ENCODE data around the gene OR5T1. TPM values are rescaled to one million over a fixed set of nuclear protein-coding genes. Genes with fewer than 3 reads are reported as not detected.

OR5T1 gene
- total and polyA plus RNA-seq, 2 of the 8 experiments (the other 6 are each of a cell fraction or from before 2014, with no cell fraction given): not detected

DNA sequence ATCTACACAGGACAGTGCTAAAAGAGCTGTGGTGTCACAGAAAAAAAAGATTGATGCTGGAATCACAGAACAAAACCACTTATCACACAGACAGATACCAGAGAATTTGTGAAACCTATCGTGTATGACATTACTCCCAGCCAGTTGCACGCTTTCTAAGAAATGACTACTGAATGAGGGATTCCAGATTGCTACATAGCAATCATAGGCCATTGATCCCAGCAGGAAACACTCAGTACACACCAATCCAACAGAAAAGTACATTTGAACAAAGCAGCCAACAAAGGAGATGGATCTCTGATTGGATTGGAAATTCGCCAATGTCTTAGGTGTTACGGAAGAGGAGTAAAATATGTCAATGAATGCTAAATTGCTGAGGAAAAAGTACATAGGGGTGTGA lies 22.9 kb downstream of the OR5T1 start:
- POLR2A ChIA-PET (ENCODE audit: partially characterized antibody): no interaction called here
- Histone ChIP-seq H2BK12ac (ENCODE audit: low read depth, low read length) (no peak overlapping the region), H4K20me1 (replicated peaks in 1 of 2; ENCODE audit: control insufficient read depth in 1 of 2, insufficient read depth in 2 of 2, low read length in 2 of 2) (no peaks in the 10 kb centered on the region), H3K23me2 (ENCODE audit: low read depth, low read length) (no peaks in the 10 kb centered on the region), H3K14ac (ENCODE audit: insufficient read length) (no peak overlapping the region), H3K4me3 (ENCODE audit: extremely low read depth in 1 of 4, insufficient read depth in 2 of 4, low read depth in 3 of 4, low read length in 4 of 4) (no peak overlapping the region), H4K91ac (replicated peaks; ENCODE audit: insufficient read length, low read length) (no peak overlapping the region), H4K5ac (ENCODE audit: insufficient read length, low read depth, low read length) (no peak overlapping the region), H2BK20ac (ENCODE audit: low read length) (no peak overlapping the region), H3K9me3 (ENCODE audit: insufficient read depth in 2 of 2, low read depth in 1 of 2, low read length in 1 of 2) (no peaks in the 10 kb centered on the region), H2BK120ac (replicated peaks; ENCODE audit: low read depth, low read length) (no peak overlapping the region), H2BK5ac (ENCODE audit: low read depth, low read length) (no peak overlapping the region), H3K56ac (replicated peaks; ENCODE audit: insufficient read length, low read depth, low read length) (no peak overlapping the region), H3K36me3 (ENCODE audit: control insufficient read depth in 2 of 4, insufficient read depth in 4 of 4, low read length in 3 of 4) (no peaks in the 10 kb centered on the region), H3K4me2 (ENCODE audit: insufficient read depth in 1 of 2, low read depth in 2 of 2, low read length in 2 of 2) (no peak overlapping the region), H3K27me3 (replicated peaks in 1 of 4; ENCODE audit: control insufficient read depth in 3 of 4, extremely low read depth in 1 of 4, insufficient read depth in 3 of 4, low read length in 3 of 4) (no peaks in the 10 kb centered on the region), H2BK15ac (ENCODE audit: low read length) (no peak overlapping the region), H3K23ac (ENCODE audit: insufficient read length) (no peak overlapping the region), H2AFZ (ENCODE audit: low read length) (peak overlapping the region; percentile 84), H2AK5ac (ENCODE audit: low read depth, low read length) (no peak overlapping the region), H3K79me1 (ENCODE audit: low read depth, low read length) (no peaks in the 10 kb centered on the region), H3K9ac (replicated peaks in 1 of 4; ENCODE audit: extremely low read depth in 1 of 4, low read depth in 3 of 4, low read length in 3 of 4) (no peak overlapping the region), H4K8ac (ENCODE audit: extremely low read depth, insufficient read depth, low read length) (no peak overlapping the region), H3K18ac (ENCODE audit: extremely low read depth, low read length) (no peak overlapping the region), H3K4ac (replicated peaks; ENCODE audit: insufficient read length, low read depth, low read length) (no peak overlapping the region), H3K27ac (ENCODE audit: low read depth, low read length) (no peak overlapping the region), H3K4me1 (replicated peaks in 1 of 4; ENCODE audit: control insufficient read depth in 3 of 4, insufficient read depth in 4 of 4, low read length in 3 of 4) (no peaks in the 10 kb centered on the region), H3K79me2 (ENCODE audit: control insufficient read depth in 1 of 2, insufficient read depth in 2 of 2, low read length in 2 of 2) (no peaks in the 10 kb centered on the region)
- CTCF ChIA-PET (ENCODE audit: partially characterized antibody): no interaction called here
- no peak for DNase-seq (ENCODE audit: low read depth in 1 of 2, low spot score in 2 of 2)
- no peak for FAIRE-seq
- 92% methylated on average over 4 of the region's 4 CpGs; no CpG with 5 or more reads in 1 of the 2 experiments for whole genome bisulfite sequencing, 2 experiments (ENCODE audit: extremely low coverage in 1 of 2, insufficient coverage in 1 of 2, insufficient read length in 1 of 2, insufficient replicate concordance in 2 of 2, low coverage in 1 of 2, low lambda C conversion rate in 2 of 2, missing lambda C conversion rate in 1 of 2)
- TF ChIP-seq CBX8 (IDR thresholded peaks at IDR 0.05; ENCODE audit: borderline replicate concordance, low read depth, low read length) (no peak), EP300 (IDR thresholded peaks at IDR 0.05; ENCODE audit: borderline replicate concordance in 1 of 2, low read depth in 2 of 2, low read length in 2 of 2) (no peak), HDAC6 (IDR thresholded peaks at IDR 0.05; ENCODE audit: low read depth, low read length) (no peak), SRF (IDR thresholded peaks at IDR 0.05; ENCODE audit: low read depth, low read length) (no peak), BRCA1 (IDR thresholded peaks at IDR 0.05; ENCODE audit: low read depth, low read length) (no peak), PHF8 (conservative IDR thresholded peaks at IDR 0.05; ENCODE audit: low read depth, low read length) (no peak), CHD1 (IDR thresholded peaks at IDR 0.05; ENCODE audit: low read depth, low read length) (no peak), SAP30 (IDR thresholded peaks at IDR 0.05; ENCODE audit: insufficient read depth, insufficient replicate concordance, low read length) (no peak), POLR2AphosphoS5 (IDR thresholded peaks at IDR 0.05; ENCODE audit: low read depth, low read length) (no peak), KDM1A (IDR thresholded peaks at IDR 0.05; ENCODE audit: borderline replicate concordance, low read length) (no peak), KDM4A (IDR thresholded peaks at IDR 0.05; ENCODE audit: low read depth, low read length, severe bottlenecking) (no peak), JUND (IDR thresholded peaks at IDR 0.05; ENCODE audit: low read length) (no peak), NANOG (IDR thresholded peaks at IDR 0.05; ENCODE audit: insufficient read depth, low read depth, low read length, poor library complexity, severe bottlenecking) (no peak), SP1 (IDR thresholded peaks at IDR 0.05; ENCODE audit: low read depth, low read length) (no peak), BCL11A (IDR thresholded peaks at IDR 0.05; ENCODE audit: low read depth in 2 of 2, low read length in 2 of 2) (no peak), ASH2L (IDR thresholded peaks at IDR 0.05; ENCODE audit: low read length) (no peak)
